HG03066 (cell line): ENCODE results near the gene DTNA.

ENCODE experiments used
- ATAC-seq: cut with Tn5 transposase; IDR thresholded peaks from one replicate; pipeline ENCODE4 v1.9.1; 2021; ENCODE audit warnings: low read depth; ENCODE audit not compliant: unreplicated experiment

Gene DTNA

DNA sequence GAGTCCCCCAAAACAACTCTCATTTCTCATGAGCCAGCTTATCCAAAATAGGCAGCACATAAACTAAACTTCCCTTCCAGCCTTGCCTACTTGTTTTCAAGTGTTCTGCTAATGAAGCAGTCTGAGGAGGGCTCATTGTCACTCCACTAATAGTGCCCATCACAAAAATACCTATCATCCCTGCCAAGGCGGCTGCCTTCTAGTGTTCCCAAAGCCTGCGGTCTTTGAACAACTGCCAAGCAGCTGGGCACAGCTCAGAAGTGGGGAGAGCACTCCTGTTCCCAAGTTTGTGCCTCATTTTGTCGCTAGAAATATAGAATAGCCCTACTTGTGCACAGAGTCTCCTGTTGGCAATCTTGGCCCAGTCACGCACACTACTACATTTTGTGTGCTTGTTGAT, 50.3 kb downstream of the DTNA start:
- no peak for ATAC-seq

DNA sequence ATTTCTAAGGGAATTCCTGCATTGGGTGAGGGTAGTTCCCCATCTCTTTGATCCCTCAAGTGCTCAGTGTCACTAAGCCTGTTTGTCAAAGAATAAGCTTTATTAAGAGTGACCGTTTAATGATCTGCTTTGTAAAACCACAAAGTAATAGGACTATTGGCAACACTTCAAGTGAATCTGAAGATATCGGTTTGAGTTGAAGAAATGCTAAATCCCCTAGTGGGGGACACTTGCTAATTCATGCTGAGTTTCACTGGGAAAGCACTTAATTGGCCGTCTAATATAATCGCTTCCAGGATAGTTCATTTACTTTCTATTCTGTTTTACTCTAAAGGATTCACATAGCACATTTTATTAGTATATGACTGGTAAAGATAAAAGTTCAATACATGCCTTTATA, 54.4 kb downstream of the DTNA start:
- ATAC-seq = no peak

DNA sequence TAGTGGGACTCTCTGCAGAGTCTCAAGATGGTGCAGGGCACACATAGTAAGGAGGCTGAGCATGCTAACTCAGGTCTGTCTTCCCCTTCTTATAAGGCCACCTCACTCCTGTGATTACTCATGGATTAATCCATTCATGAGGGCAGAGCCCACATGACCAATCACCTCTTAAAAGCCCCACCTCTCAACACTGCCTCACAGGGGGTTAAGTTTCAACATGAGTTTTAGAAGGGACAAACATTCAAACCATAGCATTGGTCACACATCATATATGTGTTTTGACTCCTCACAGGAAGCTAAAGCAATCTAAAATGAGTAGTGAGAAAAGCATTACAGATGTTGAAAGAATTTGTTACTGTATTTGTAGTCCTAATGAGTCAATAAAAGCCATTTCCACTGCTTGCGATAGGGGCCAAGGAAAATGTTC, 57.5 kb downstream of the DTNA start:
- no peak for ATAC-seq

DNA sequence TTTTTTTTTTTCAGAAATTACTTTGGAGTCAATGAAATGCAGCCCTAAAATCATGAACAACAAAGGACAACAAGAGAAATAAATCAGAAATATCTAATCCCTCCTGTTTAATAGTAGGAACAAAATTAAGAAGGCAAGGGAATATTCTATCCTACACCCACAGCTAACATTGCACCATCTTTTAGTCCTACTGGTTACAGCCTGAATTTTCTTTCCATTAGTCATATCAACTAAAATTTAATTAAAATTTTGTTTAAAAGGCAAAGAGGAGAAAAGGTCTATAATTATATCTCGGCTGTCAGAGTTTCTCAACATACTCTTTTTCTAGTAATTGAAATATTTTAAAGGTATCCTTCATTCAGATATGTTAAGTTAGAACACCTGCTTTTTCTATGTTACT, 61.9 kb downstream of the DTNA start:
- no peak for ATAC-seq

DNA sequence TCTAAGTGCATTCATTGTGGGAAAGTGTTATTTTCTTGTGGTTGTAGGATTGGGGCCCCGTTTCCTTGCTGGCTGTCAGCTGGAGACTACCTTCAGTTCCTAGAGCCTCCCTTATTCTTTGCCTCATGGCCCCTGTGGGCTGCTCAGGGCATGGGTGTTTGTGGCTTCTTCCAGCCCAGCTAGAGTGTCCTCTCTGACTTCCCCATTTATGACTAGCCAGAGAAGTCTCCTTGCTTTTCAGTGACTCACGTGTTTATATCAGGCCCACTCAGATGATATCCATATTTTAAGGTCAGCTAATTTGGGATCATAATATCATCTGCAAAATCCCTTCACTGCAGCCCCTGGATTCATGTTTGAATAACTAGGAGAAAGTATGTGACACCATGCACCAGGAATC, 62.8 kb downstream of the DTNA start:
- no peak for ATAC-seq

DNA sequence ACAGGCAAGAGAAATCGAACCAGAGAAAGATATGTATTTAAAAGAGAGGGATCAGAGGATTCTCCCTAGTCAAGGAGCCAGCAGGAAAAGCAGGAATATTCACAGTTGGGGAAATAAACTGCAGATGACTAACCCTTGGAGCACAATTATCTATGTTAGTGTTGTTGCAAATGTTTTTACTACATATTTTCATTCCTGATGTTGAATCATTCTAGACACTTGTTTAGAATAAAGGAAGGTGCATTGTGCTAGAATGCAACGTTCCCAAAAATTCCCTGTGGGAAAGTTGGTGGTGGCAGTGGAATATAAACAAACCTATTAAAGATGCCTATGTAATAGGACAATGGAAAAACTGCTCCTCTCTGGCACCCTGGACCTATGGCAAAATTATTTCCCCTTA, 63.3 kb downstream of the DTNA start:
- no peak for ATAC-seq

DNA sequence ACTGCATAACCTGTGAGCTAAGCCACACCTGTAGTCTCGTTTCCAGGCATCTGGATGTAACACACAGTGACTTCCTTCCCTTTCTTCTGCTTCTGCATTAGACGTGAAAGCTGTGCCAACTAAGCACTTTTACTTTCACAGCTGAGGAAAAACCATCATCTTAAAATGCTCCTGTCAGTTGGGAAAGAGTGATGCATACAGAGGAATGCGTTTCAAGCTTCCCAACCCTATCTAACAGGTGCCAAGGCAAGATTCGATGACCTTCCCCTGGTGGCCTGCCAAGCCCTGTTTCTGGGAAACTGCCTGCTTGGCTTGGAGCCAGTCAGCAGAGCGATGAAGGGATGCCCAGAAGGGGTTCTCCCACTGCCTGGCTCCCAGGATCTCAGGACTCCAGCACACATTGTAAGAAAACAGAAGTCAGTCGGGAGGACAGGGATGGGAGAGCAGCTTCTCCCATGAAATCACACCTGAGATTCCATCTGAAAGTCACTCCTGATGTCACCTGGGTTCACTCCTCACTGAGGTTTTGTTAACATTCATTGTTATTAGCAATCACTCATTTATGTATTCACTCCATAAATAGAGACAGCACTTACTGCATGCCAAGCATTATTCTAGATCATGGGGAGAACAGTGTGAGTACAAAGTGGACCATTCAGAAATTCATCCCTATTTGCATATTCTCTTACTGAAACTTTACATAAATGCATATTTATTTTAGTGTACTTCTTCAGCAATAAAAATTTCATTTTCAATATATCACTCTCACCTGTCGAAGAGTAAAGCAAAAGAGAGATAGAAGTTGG, 64.1 kb downstream of the DTNA start:
- no peak for ATAC-seq

DNA sequence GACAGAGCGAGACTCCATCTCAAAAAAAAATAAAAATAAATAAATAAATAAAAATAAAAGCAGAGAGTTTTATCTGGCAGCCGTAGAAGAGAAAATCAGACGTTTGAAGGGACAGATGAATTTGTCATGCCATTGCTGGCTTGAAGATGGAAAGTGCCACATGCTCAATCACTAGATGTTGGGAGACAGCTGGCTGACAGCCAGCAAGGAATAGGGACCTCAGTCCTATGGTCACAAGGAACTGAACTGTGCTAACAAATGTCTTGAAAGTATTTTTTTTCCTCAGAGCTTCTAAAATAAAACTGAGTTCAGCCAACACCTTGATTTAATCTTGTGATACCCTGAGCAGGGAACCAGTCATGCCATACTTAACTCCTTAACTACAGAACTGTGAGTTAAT, 65.4 kb downstream of the DTNA start:
- ATAC-seq = no peak

DNA sequence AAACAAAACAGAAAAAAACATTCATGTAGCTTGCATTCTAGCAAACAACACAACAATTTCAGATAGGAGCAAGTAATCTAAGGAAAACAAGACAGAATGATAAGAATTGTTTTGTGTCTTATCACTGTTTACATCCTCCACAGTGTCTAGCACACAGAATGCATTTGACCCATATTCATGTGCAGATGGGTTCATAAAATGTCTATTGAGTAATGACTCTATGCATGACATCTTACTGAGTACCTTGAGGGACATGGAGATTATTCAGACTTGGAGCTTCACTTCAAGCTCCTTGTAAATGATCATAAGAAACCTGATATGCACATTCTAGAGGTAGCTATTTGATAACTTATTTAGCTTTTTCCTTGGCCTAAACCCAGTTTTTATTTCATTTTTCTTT, 69.0 kb downstream of the DTNA start:
- no peak for ATAC-seq

DNA sequence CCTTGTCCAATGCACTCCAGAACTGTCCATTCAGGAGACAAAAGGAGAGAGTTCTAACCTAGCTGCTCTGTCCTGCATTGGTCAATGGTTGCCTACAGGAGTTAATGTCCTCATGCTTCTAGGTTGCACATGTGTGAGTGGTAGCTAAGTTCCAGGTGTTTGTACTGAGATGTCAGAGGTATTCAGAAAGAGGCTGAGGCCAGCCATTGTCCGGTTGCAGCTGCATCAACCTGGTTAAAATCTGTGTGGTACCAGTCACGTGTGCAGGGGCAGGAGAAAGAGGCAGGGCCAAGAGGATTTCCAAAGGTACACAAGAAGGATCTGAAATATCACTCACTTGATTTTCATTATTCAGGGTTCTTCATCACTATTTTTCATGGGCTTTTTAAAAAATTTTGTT, 70.8 kb downstream of the DTNA start:
- no peak for ATAC-seq

DNA sequence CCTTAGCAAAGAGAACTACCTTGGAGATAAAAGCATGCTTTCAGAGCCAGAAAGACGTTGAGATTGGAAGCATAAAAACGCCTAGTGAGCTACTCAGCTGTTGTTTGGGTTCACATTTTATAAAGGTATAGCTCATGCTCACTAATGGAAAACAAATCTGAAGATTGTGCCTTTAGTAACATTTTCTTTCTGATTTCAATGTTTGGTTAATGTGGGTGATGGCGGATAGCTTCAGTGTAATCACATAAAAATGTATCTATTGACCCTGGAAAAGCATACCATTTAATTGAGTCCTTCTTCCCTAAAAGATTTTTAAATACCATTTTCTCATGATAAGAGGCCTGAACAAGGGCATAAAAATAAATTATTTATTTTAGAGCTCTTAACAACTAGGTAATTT, 73.4 kb downstream of the DTNA start:
- ATAC-seq = no peak

DNA sequence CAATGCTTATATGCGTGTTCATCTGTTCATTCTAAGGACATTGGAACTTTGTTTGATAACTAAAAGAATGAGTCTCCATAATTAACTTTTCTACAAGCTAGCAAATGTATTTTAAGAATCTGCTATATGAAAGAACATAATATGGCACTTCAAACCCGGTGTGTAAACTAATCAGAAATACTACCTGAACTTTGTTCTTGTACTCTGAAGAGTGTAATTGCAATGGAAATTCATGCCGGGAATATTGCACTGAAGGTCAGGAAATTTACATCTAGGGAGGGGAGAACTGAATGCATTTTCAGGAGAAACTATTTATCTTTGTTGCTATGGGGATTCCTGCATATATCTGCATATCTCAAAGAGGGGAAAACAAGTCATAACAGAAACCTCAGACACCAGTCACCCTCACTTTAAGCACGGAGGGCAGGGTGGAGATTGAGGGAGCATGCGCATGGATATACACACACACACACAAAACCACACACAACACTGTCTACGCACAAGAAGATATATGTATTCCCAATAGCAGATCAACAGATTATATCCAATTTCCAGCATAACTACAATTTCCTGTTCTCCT, 76.2 kb downstream of the DTNA start:
- ATAC-seq = no peak

DNA sequence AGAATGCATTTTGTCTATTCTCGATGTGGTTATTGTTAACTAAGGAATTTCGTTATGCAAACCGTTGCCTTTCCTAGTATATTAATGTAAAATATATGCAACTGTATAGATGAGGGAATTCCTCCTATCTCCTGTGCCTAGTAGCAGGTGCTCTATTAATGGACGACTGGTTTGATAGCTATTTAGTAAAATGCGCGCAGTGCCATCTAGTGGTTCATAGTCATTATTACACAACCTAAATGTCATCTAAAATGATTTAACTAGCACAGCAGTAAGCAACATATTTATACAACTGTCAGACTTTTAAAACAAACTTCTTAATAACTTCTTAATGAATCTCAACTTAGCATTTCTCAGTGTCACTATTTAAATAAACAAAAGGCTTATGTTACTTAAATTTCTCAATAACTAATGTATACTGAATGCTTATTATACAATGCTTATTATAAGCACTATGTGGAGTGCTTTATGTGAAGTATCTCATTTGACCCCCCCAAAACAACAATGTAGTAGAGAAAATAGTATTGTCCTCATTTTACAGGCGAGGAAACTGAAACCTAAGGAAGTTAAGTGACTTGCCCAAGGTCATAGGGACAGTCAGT, 77.9 kb downstream of the DTNA start:
- peak; percentile 80 for ATAC-seq

DNA sequence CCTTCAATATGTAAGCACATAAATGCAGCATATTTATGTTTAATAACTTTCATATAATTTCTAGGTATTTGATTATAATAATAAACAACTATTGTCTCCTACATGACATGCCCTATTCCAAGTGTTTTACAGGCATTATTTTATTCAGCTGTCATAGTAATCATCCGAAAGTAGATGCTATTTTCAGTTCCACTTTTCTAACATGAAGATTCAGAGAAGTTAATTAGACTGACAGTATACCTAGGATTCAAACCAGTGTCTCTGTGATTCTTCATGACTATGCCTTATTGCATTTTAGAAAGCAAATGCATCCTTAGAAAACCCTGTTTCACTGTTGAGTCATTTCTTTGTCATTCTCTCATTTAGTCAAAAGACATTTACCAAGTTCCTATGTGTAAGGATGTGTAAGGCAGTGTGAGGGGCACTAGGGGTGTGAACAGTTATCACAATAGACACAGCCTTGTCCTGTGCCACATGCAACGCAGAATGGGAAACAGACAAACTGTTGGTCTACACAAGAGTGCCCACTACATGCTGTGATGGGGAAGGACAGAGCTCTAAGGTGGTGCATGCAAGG, 79.8 kb downstream of the DTNA start:
- ATAC-seq = no peak

DNA sequence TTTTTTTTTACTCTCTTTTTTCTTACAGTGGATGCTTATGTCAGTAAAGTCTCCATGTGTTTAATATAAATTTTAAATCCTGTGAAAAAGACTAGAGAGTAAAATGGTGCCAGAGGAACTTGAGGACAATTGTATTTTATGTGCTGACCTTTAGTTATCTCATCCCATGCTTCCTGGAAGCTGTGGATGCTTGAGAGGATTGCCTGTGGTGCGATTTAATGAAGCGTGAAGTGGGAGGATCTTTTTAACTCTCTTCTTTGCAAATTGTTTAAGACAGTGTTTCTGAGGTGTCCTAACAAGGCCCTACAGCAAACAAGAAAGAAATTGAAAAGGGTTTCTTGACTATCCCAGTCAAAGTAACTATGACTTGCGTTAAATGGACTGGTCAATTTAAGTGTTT, 84.2 kb downstream of the DTNA start:
- ATAC-seq = no peak

DNA sequence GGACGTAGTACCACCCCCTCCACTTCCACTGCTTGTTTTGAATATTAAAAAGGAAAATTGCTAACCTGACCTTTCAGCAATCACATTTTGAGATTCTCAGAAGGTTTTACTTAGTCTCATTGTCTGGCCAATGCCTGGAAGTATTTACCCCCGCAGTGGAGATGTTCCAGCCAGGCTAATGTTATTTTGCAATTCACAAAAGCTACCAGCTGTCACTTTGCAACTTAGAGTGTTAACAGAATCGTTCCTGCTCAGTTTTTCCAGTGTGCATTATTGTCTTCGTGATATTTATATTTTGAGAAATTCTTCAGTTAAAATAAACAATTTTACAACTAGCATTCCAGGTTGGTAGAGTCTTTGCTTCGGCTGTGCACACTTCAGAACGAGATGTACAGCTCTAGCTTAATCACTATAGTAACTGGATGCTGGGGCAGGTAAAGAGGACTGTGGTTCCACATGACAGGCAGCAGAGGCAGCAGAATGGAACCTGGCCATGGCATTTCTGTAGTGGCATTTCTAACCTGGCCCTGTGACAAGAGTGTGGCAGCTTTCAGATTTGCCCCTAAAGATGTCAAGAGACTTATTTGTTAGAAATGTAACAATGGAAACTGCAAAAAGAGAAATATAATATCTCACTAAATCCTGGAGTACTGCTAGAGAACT, 85.1 kb downstream of the DTNA start:
- ATAC-seq = no peak

DNA sequence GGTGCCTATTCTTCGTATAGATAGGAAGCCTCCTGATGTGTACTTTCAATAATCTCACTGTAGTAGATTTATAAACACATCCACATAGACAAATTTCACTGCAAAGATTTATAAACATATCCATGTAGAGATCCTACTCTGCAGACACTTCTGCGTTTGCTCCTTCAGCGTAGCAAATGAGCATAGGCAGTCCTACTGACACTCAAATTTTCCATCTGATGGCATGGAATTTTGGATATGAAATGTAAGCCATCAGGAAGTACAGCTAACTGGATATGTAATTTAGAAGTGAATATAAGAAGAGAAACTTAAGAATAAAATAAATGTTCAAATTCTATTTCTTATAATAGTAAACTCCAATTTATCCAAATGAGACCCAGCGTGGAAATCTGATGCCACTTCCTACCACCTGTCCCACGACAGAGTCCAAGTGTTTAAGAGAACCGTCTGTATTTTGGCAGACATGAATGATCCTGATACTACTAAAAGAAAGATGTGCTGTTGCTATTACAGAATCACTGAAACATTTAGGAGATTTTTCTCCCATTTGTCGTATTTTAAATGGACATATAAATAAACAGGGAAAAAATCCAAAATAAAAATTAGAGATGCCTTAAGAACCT, 86.0 kb downstream of the DTNA start:
- no peak for ATAC-seq

DNA sequence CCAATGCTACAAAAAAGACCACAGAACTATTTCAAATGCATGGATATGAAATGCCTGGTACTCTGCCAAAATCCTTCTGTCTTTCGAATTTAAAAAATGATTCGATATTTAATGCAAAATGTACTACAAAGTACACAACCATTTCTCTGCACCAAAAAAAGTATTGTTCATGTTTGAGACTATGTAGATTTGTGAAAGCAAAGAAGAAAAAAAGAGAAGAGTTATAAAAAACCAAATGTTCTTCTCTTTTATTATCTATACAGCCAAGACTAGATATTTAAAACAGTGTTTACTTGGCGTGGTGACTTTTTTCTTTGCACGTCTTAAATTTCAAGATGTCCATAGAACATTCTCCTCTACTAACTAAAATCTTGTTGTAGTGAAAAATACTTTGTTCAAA, 89.2 kb downstream of the DTNA start:
- no peak for ATAC-seq

DNA sequence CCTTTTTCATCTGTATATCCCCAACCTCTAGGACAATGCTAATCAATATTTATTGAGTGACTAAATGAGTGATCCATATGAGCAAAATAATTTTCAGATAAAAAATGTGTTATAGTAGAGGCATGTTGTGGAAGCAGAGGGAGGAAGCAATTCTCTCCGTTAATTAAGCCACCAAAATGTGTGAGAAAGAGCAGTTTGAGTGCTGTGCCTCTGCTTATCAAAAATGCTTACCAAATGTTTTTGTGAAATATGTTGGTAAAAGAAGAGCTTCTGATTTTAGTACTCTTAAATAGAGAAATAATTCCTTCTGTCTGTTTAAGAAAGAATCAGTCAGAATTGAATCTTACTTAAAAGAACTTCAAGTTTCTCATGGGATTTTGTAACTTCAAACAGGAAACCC, 90.3 kb downstream of the DTNA start:
- no peak for ATAC-seq

DNA sequence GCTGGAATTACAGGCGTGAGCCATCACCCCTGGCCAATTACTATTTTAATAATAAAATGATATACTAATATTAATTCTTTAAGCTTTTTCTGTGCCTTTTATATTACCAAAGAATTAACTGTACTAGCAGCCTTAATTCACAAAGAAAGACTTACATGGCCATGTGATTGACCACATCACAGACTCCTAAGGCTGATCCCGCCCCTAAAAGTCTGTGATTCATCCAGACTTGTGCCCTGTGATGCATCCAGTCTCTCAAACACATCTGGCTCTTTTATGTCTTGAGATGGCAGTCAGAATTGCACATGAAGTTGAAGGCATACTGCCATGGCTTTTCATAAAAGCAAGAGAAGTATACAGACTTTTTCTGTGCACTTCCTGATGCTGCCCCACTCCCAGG, 91.7 kb downstream of the DTNA start:
- no peak for ATAC-seq

DNA sequence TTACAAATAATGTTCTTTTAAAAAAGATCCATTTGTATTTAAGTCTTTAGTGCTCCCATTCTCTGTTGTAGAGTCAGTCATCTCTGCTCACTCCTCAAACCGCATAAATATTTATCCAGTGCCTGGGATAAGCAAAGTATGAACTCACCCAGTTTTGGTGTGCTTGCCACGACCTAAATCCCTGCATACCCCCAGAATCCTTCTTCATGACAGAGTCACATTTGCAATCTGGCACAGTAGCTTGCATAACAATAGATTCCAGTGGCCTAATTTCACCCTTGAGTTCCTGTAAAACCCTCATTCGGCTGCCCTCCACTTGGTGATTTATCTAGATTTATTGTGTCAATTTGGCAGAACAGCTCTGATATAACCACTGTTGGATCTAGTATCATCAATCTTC, 92.9 kb downstream of the DTNA start:
- no peak for ATAC-seq
